IMR-90 (cell line): Measurements from ENCODE around the gene STRN. TPM values are rescaled to one million over a fixed set of nuclear protein-coding genes. Genes with fewer than 3 reads are reported as not detected.

Source experiments
- ATAC-seq: fragments of 200-7000 bp; cut with Tn5 transposase; 2 replicates; pipeline ENCODE4 v1.9.1; 2020; ENCODE audit warnings: low read depth, mild to moderate bottlenecking, moderate library complexity
- BruUV-seq: library from RNA; stranded (reverse); fragments of 400-500 nt; replicated peaks from 2 replicates; lab custom pipeline; 2021; lab: Mats Ljungman, UMichigan
- CTCF ChIA-PET: fragments of 300-600 bp; formaldehyde crosslinking; extraction: SDS; loops from one replicate; lab custom pipeline; 2021; ENCODE audit warnings: antibody characterized with exemption; lab: Yijun Ruan, JAX
- POLR2A ChIA-PET: fragments of 300-600 bp; sonication (Branson Sonifier 250); formaldehyde crosslinking; loops from one replicate; lab custom pipeline; 2022; ENCODE audit warnings: antibody characterized with exemption; ENCODE audit not compliant: unreplicated experiment; lab: Charles Lee
- DNase-seq: peaks from one replicate; pipeline ENCODE4 v3.0.0; 2013
- H2AFZ ChIP-seq: replicated peaks from 2 replicates; pipeline ENCODE3; 2013; ENCODE audit warnings: low read length, mild to moderate bottlenecking; ENCODE audit not compliant: poor library complexity
- H2AK5ac ChIP-seq: 2 replicates; pipeline ENCODE4 v1.6.1; 2013; ENCODE audit warnings: low read depth, low read length, inconsistent platforms
- H2AK9ac ChIP-seq: replicated peaks from 2 replicates; pipeline ENCODE3; 2013; ENCODE audit warnings: mild to moderate bottlenecking, low read depth, low read length, moderate library complexity; ENCODE audit not compliant: poor library complexity
- H2BK120ac ChIP-seq: 2 replicates; pipeline ENCODE4 v1.6.1; 2013; ENCODE audit warnings: low read depth, low read length, inconsistent platforms
- H2BK15ac ChIP-seq: 3 replicates; pipeline ENCODE4 v1.6.1; 2013; ENCODE audit warnings: low read depth, low read length, inconsistent platforms
- H2BK20ac ChIP-seq: 2 replicates; pipeline ENCODE4 v1.6.1; 2013; ENCODE audit warnings: low read depth, mild to moderate bottlenecking, inconsistent platforms, low read length, moderate library complexity
- H2BK5ac ChIP-seq: 2 replicates; pipeline ENCODE4 v1.6.1; 2013; ENCODE audit warnings: mild to moderate bottlenecking, low read depth, low read length, inconsistent platforms; ENCODE audit not compliant: poor library complexity, severe bottlenecking
- H3K14ac ChIP-seq: replicated peaks from 2 replicates; pipeline ENCODE4 v1.6.1; 2013; ENCODE audit warnings: low read depth, low read length, inconsistent platforms
- H3K18ac ChIP-seq: 2 replicates; pipeline ENCODE4 v1.6.1; 2013; ENCODE audit warnings: low read depth, low read length, control low read depth
- H3K23ac ChIP-seq: 2 replicates; pipeline ENCODE4 v1.6.1; 2013; ENCODE audit warnings: low read depth, low read length, inconsistent platforms
- H3K27ac ChIP-seq: 2 replicates; pipeline ENCODE4 v1.5.1; 2013; ENCODE audit warnings: mild to moderate bottlenecking, control low read depth, low read length; ENCODE audit not compliant: insufficient read depth
- H3K27me3 ChIP-seq: 2 replicates; pipeline ENCODE4 v1.6.1; 2013; ENCODE audit warnings: low read length; ENCODE audit not compliant: control insufficient read depth, insufficient read depth
- H3K36me3 ChIP-seq: 2 replicates; pipeline ENCODE4 v1.6.1; 2013; ENCODE audit warnings: low read length, mixed read lengths; ENCODE audit not compliant: control insufficient read depth, insufficient read depth
- H3K4ac ChIP-seq: 2 replicates; pipeline ENCODE4 v1.6.1; 2013; ENCODE audit warnings: low read depth, low read length, inconsistent platforms
- H3K4me1 ChIP-seq: 2 replicates; pipeline ENCODE4 v1.6.1; 2013; ENCODE audit warnings: low read length, mixed read lengths; ENCODE audit not compliant: control insufficient read depth, insufficient read depth
- H3K4me2 ChIP-seq: 2 replicates; pipeline ENCODE4 v1.6.1; 2013; ENCODE audit warnings: low read depth, mild to moderate bottlenecking, control low read depth, low read length, moderate library complexity
- H3K4me3 ChIP-seq: 2 replicates; pipeline ENCODE4 v1.5.1; 2013; ENCODE audit warnings: low read depth, mild to moderate bottlenecking, control low read depth, low read length, moderate library complexity; ENCODE audit not compliant: insufficient read depth
- H3K56ac ChIP-seq: 2 replicates; pipeline ENCODE4 v1.6.1; 2013; ENCODE audit warnings: low read length, inconsistent platforms; ENCODE audit not compliant: insufficient read depth; ENCODE audit errors: extremely low read depth
- H3K79me1 ChIP-seq, 2 experiments: 2 replicates each; pipeline ENCODE4 v1.6.1; 2013; ENCODE audit warnings: low read length in 2 of 2, inconsistent platforms in 1 of 2, low read depth in 1 of 2
- H3K9ac ChIP-seq: 2 replicates; pipeline ENCODE4 v1.6.1; 2013; ENCODE audit warnings: low read depth, low read length, control low read depth
- H3K9me1 ChIP-seq: 2 replicates; pipeline ENCODE4 v1.6.1; 2013; ENCODE audit warnings: low read length, inconsistent platforms; ENCODE audit not compliant: insufficient read depth
- H3K9me3 ChIP-seq: 2 replicates; pipeline ENCODE4 v1.6.1; 2013; ENCODE audit warnings: low read length; ENCODE audit not compliant: control insufficient read depth, insufficient read depth
- H4K20me1 ChIP-seq: 2 replicates; pipeline ENCODE4 v1.6.1; 2013; ENCODE audit warnings: low read length, inconsistent platforms; ENCODE audit not compliant: insufficient read depth
- H4K5ac ChIP-seq: 2 replicates; pipeline ENCODE4 v1.6.1; 2013; ENCODE audit warnings: mild to moderate bottlenecking, low read depth, low read length, control low read depth
- H4K8ac ChIP-seq, 2 experiments: 2 replicates each; pipeline ENCODE4 v1.6.1; 2013; ENCODE audit warnings: low read depth in 2 of 2, low read length in 2 of 2, control low read depth in 1 of 2, inconsistent platforms in 1 of 2
- H4K91ac ChIP-seq: 2 replicates; pipeline ENCODE4 v1.6.1; 2013; ENCODE audit warnings: low read depth, low read length, inconsistent platforms; ENCODE audit not compliant: insufficient read depth
- MAZ ChIP-seq: IDR thresholded peaks from 2 replicates; pipeline ENCODE4 v1.6.1; 2012; ENCODE audit warnings: low read depth, mild to moderate bottlenecking, low read length, improper control_type of control experiment, moderate library complexity, borderline replicate concordance
- MXI1 ChIP-seq: IDR thresholded peaks from 2 replicates; pipeline ENCODE4 v1.6.1; 2012; ENCODE audit warnings: low read depth, mild to moderate bottlenecking, low read length, moderate library complexity, borderline replicate concordance
- SMC3 ChIP-seq: fragments of 150-350 bp; IDR thresholded peaks from 2 replicates; pipeline ENCODE4 v1.6.1; 2016; ENCODE audit warnings: low read depth, mild to moderate bottlenecking, antibody characterized with exemption, low read length, moderate library complexity
- WGBS, 2 experiments: methylation state at CpG; one replicate each; pipeline versions ENCODE4 v1.1.5 to v1.1.7; 2013; ENCODE audit warnings: missing lambda C conversion rate in 2 of 2; ENCODE audit not compliant: insufficient read length in 1 of 2; ENCODE audit errors: extremely low coverage in 2 of 2; 5-methylcytosine and 5-hydroxymethylcytosine counted together
- dilution Hi-C: fragments of 300-500 bp; cut with HindIII; formaldehyde crosslinking; loops from one replicate; pipeline ENCODE4 v1.14.3; 2018; ENCODE audit warnings: low sequenced_read_pairs; ENCODE audit not compliant: unreplicated experiment
- in situ Hi-C: fragments of 300-500 bp; cut with MboI; formaldehyde crosslinking; loops from 3 replicates; pipeline ENCODE4 v1.14.3; 2019; ENCODE audit warnings: low sequenced_read_pairs, inconsistent platforms, mixed read lengths
- intact Hi-C: fragments of 100-400 bp; cut with micrococcal nuclease; formaldehyde crosslinking; loops from 2 replicates; pipeline ENCODE4 v1.10.0; 2022
- polyA plus RNA-seq, 3 experiments: library from polyadenylated mRNA; depleted of rRNA; stranded (reverse); fragments of >200 nt; gene quantifications; 2 replicates each; pipeline ENCODE4 v1.2.3, GENCODE V29; 2012; ENCODE audit warnings: low replicate concordance in 1 of 3
- total RNA-seq: library from RNA; depleted of rRNA; stranded (reverse); fragments of >200 nt; gene quantifications from 2 replicates; pipeline ENCODE4 v1.2.3, GENCODE V29; 2012
- TF ChIP-seq, protein P1 (sequence below): conservative IDR thresholded peaks from 2 replicates; pipeline ENCODE4 v1.5.1; 2012; ENCODE audit warnings: mild to moderate bottlenecking, low read depth, low read length, improper control_type of control experiment
- TF ChIP-seq, protein P2 (sequence below): fragments of 150-350 bp; IDR thresholded peaks from 2 replicates; pipeline ENCODE4 v1.6.1; 2017; ENCODE audit warnings: mild to moderate bottlenecking, antibody characterized with exemption, low read length, low read depth

The STRN gene
- total and polyA plus RNA-seq, 2 of the 4 experiments (the other 2 are of a cell fraction), result 5.1 to 23.3 TPM

DNA sequence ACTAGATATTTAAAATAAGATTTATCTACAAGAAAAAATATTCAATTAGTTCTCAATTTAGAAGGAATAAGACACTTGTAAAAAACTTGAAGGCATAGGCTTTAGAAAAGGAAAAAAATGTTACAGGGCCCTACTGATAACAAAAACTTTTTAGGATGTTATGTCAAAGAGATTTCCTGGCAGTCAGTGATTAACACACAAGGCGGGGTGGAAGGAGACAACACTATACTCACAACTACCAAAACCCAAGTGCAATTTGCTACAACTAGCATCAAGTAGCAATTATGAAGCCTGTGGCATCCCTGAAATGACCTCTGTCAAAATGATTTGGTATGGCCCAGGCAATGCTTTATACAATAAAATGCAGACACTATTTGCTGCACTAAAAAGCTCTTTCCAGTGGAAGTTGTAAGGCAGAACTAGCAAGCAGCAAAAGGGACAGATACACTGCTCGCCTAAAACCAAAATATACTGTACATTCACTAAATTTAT lies 15.3 kb downstream of the STRN start:
- intact Hi-C loops, result no loop called here
- Histone ChIP-seq H4K91ac (no peak overlapping the region), H3K18ac (no peak overlapping the region), H3K14ac (no peak overlapping the region), H3K4me1 (peaks cover 6% of the 10 kb centered on the region), H4K20me1 (peaks cover 12% of the 10 kb centered on the region; the same call in 1 of the 2 replicates), H2BK5ac (no peak overlapping the region), H3K56ac (no peak overlapping the region), H2BK15ac (no peak overlapping the region), H4K8ac (no peak overlapping the region), H4K5ac (no peak overlapping the region), H3K27me3 (no peaks in the 10 kb centered on the region), H3K9me3 (no peaks in the 10 kb centered on the region), H2AK5ac (no peak overlapping the region), H3K36me3 (no peaks in the 10 kb centered on the region), H3K27ac (no peak overlapping the region), H3K23ac (no peak overlapping the region), H3K9ac (no peak overlapping the region), H2BK120ac (no peak overlapping the region), H3K4me2 (no peak overlapping the region), H3K4me3 (no peak overlapping the region), H3K79me1 (peaks cover 43 to 47% of the 10 kb centered on the region in 2 experiments), H3K4ac (no peak overlapping the region), H3K9me1 (peaks cover 8% of the 10 kb centered on the region), H2AK9ac (no peak overlapping the region), H2AFZ (no peak overlapping the region), H2BK20ac (no peak overlapping the region)
- TF ChIP-seq, protein P1, sequence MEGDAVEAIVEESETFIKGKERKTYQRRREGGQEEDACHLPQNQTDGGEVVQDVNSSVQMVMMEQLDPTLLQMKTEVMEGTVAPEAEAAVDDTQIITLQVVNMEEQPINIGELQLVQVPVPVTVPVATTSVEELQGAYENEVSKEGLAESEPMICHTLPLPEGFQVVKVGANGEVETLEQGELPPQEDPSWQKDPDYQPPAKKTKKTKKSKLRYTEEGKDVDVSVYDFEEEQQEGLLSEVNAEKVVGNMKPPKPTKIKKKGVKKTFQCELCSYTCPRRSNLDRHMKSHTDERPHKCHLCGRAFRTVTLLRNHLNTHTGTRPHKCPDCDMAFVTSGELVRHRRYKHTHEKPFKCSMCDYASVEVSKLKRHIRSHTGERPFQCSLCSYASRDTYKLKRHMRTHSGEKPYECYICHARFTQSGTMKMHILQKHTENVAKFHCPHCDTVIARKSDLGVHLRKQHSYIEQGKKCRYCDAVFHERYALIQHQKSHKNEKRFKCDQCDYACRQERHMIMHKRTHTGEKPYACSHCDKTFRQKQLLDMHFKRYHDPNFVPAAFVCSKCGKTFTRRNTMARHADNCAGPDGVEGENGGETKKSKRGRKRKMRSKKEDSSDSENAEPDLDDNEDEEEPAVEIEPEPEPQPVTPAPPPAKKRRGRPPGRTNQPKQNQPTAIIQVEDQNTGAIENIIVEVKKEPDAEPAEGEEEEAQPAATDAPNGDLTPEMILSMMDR, result no peak
- TF ChIP-seq, protein P2, sequence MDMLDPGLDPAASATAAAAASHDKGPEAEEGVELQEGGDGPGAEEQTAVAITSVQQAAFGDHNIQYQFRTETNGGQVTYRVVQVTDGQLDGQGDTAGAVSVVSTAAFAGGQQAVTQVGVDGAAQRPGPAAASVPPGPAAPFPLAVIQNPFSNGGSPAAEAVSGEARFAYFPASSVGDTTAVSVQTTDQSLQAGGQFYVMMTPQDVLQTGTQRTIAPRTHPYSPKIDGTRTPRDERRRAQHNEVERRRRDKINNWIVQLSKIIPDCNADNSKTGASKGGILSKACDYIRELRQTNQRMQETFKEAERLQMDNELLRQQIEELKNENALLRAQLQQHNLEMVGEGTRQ, result no peak
- TF ChIP-seq MXI1 (no peak), MAZ (no peak), SMC3 (no peak)
- CTCF ChIA-PET, result no interaction called here
- DNase-seq (no peak), ATAC-seq (no peak)
- POLR2A ChIA-PET, result no interaction called here
- dilution Hi-C loops, result no loop called here
- WGBS, 2 experiments, result no CpG with 5 or more reads among the region's 2 CpGs
- no TSS peak for BruUV-seq
- in situ Hi-C loops, result no loop called here
